Natural killer cell (primary cell): ENCODE results near the gene MKS1. TPM values are rescaled to one million over a fixed set of nuclear protein-coding genes. Genes with fewer than 3 reads are reported as not detected.

Experiments used
- ATAC-seq, 3 donors: fragments of 150-1000 bp in 2 of 3; fragments of 200-7000 bp in 1 of 3; cut with Tn5 transposase; 1 replicate in 1 of 3; 2 replicates in 2 of 3; pipeline ENCODE4 v1.10.0; 2021; ENCODE audit warnings: mild to moderate bottlenecking in 2 of 3, moderate library complexity in 2 of 3
- DNase-seq, 2 donors: peaks; one replicate each; pipeline versions ENCODE4 v3.0.0 to v3.0.0-alpha.2; 2013 to 2021; ENCODE audit warnings: mixed read lengths in 1 of 2
- H3K27ac ChIP-seq: one replicate; pipeline ENCODE4 v1.5.1; 2013; ENCODE audit warnings: mild to moderate bottlenecking, low read length
- H3K27me3 ChIP-seq: one replicate; pipeline ENCODE4 v1.6.1; 2013; ENCODE audit warnings: low read length; ENCODE audit not compliant: control insufficient read depth, insufficient read depth
- H3K36me3 ChIP-seq: one replicate; pipeline ENCODE4 v1.6.1; 2013; ENCODE audit warnings: low read length; ENCODE audit not compliant: control insufficient read depth, insufficient read depth
- H3K4me1 ChIP-seq: one replicate; pipeline ENCODE4 v1.6.1; 2013; ENCODE audit warnings: low read length; ENCODE audit not compliant: control insufficient read depth, insufficient read depth
- H3K4me3 ChIP-seq: one replicate; pipeline ENCODE4 v1.5.1; 2013; ENCODE audit warnings: low read length
- H3K9me3 ChIP-seq: one replicate; pipeline ENCODE4 v1.6.1; 2013; ENCODE audit warnings: low read length; ENCODE audit not compliant: control insufficient read depth, insufficient read depth
- H3K27ac Mint-ChIP-seq, 2 donors: one replicate each; pipeline ENCODE4 v1.8.0; 2022; ENCODE audit warnings: mild to moderate bottlenecking in 2 of 2, mixed read lengths in 2 of 2, moderate library complexity in 1 of 2
- H3K27me3 Mint-ChIP-seq, 2 donors: one replicate each; pipeline ENCODE4 v1.8.0; 2022; ENCODE audit warnings: low read depth in 2 of 2, mixed read lengths in 2 of 2
- H3K36me3 Mint-ChIP-seq: one replicate; pipeline ENCODE4 v1.8.0; 2022; ENCODE audit warnings: mixed read lengths
- H3K4me1 Mint-ChIP-seq, 2 donors: one replicate each; pipeline ENCODE4 v1.8.0; 2022; ENCODE audit warnings: mixed read lengths in 2 of 2
- H3K4me3 Mint-ChIP-seq: one replicate; pipeline ENCODE4 v1.8.0; 2022; ENCODE audit warnings: mild to moderate bottlenecking, moderate library complexity, mixed read lengths
- H3K9me3 Mint-ChIP-seq, 2 donors: one replicate each; pipeline ENCODE4 v1.8.0; 2022; ENCODE audit warnings: mixed read lengths in 2 of 2
- WGBS: methylation state at CpG from one replicate; pipeline ENCODE4 v1.1.7; 2013; ENCODE audit warnings: missing lambda C conversion rate; ENCODE audit not compliant: insufficient coverage; 5-methylcytosine and 5-hydroxymethylcytosine counted together
- intact Hi-C: fragments of 100-400 bp; cut with micrococcal nuclease; formaldehyde crosslinking; loops from one replicate; pipeline ENCODE4 v1.14.2; 2022
- total RNA-seq, 4 donors: library from RNA; stranded (reverse); fragments of 120-200 nt in 1 of 4; gene quantifications; one replicate each; pipeline versions ENCODE4 v1.2.3 to v1.2.4, GENCODE V29; 2013 to 2022
- TF ChIP-seq, protein P1 (sequence below): fragments of 200-600 bp; IDR thresholded peaks from one replicate; pipeline ENCODE4 v1.8.0; 2022; ENCODE audit warnings: antibody characterized with exemption

Gene MKS1
- total RNA-seq, 3 donors from 2014 or later (not counting 1 experiment from before 2014, with no cell fraction given): 4.5 to 10.7 (median 8.5) TPM

DNA sequence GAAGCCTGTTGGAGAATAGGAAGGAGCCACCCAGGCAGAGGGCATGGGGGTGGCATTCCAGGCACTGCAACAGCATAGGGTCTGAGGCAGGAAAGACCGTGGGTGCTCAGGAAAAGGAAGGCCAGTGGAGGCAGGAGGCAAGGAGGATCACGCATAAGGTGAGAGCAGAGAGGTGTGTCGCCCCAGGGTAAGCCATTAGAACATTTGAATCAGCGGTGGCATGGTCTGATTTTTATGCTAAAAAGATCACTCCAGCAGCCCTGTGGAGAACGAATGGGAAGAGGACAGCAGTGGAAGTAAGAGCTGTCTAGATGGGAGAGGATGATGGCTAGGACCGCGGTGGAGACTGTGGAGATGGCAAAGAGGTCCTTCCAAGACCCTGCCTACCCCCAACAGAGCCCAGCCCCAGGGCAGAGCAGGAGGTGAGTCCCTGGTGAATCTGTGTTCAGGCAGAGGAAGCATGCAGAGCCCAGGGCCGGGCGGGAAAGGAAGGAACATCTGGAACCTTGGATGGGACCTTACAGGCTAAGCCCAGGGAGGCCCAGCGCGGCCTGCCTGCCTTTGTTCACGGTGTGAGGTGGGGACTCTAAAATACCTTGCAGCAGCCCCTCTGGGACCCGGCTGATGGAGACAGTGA, 27.2 kb upstream of the MKS1 start:
- peaks cover 4% of the 10 kb centered on the region for H3K27me3 ChIP-seq
- Mint-ChIP-seq H3K9me3 (no peaks in the 10 kb centered on the region), H3K4me3 (no peak overlapping the region), H3K27me3 (peaks cover 21 to 27% of the 10 kb centered on the region in 2 donors), H3K4me1 (peaks cover 17 to 31% of the 10 kb centered on the region in 2 donors), H3K27ac (no peak overlapping the region), H3K36me3 (no peaks in the 10 kb centered on the region)
- H3K27ac ChIP-seq: no peak overlapping the region
- peaks cover 33% of the 10 kb centered on the region for H3K4me1 ChIP-seq
- WGBS: 89% methylated on average over 13 of the region's 13 CpGs
- intact Hi-C loops: loop anchor here (5.0 kb wide), 1 partner anchor 201 kb away; no protein-coding TSS in a partner anchor
- DNase-seq: no peak
- TF ChIP-seq, protein P1, sequence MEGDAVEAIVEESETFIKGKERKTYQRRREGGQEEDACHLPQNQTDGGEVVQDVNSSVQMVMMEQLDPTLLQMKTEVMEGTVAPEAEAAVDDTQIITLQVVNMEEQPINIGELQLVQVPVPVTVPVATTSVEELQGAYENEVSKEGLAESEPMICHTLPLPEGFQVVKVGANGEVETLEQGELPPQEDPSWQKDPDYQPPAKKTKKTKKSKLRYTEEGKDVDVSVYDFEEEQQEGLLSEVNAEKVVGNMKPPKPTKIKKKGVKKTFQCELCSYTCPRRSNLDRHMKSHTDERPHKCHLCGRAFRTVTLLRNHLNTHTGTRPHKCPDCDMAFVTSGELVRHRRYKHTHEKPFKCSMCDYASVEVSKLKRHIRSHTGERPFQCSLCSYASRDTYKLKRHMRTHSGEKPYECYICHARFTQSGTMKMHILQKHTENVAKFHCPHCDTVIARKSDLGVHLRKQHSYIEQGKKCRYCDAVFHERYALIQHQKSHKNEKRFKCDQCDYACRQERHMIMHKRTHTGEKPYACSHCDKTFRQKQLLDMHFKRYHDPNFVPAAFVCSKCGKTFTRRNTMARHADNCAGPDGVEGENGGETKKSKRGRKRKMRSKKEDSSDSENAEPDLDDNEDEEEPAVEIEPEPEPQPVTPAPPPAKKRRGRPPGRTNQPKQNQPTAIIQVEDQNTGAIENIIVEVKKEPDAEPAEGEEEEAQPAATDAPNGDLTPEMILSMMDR: no peak
- H3K4me3 ChIP-seq: no peak overlapping the region
- no peak for ATAC-seq
- H3K36me3 ChIP-seq: no peaks in the 10 kb centered on the region
- H3K9me3 ChIP-seq: no peaks in the 10 kb centered on the region

DNA sequence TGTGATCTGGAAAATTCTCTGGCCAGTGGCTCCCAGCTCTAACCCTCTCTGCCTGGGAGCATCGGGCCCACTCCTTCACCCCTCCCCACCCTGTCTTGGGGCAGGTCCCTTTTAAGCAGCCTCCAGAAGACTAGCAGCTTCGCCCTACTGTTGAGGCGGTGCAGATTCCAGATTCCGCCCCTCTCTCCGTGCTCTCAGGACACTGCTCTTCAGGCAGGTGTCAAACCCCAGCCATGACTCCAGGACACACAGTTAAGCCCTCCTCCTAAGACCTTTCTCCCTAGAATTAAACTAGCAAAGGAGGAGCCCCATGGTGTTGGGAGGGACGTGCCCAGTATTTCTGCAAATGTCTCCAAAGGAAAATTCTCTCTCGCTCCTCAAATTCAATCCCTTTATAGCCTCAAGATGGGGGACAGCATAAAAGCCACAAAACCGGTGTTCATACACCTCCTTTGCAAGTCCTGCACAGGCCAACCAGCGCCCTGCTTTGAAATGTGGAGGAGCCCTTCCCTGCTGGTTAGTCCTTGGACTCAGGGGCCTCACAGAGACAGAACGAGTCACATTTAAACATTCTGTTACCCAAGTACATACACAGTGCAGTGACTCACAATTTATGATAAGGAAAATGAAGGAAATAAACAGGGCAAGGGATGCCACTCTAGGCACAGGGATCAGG, 26.5 kb upstream of the MKS1 start:
- Histone ChIP-seq H3K27me3 (peaks cover 4% of the 10 kb centered on the region), H3K4me1 (peaks cover 33% of the 10 kb centered on the region), H3K4me3 (no peak overlapping the region), H3K27ac (no peak overlapping the region), H3K9me3 (no peaks in the 10 kb centered on the region), H3K36me3 (no peaks in the 10 kb centered on the region)
- TF ChIP-seq, protein P1: no peak
- Mint-ChIP-seq H3K9me3 (no peaks in the 10 kb centered on the region), H3K27me3 (peaks cover 23 to 33% of the 10 kb centered on the region in 2 donors), H3K4me3 (no peak overlapping the region), H3K4me1 (peaks cover 17 to 31% of the 10 kb centered on the region in 2 donors), H3K36me3 (no peaks in the 10 kb centered on the region), H3K27ac (no peak overlapping the region)
- WGBS: 94% methylated on average over 9 of the region's 10 CpGs
- ATAC-seq: no peak
- intact Hi-C loops: loop anchor here (5.0 kb wide), 1 partner anchor 202 kb away; no protein-coding TSS in a partner anchor
- no peak for DNase-seq

DNA sequence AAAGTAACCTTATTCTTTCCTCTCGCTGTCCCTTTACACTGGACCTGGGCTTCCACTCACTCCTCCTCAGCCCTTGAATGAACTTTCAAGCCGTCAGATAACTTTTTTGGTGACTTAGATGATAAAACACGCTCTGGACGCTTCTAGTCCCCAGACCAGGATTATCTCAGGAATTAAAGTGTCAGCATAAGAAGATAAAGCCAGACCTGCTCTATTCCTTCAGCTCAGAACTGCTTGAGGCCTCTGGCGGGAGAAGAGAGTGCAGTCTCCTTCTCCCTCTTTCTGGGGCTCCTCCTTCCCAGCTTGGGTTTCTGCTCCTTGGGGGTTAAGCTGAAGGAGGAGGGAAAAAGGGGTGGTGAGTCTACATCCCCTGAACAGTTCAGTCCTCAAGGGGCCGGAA, 25.9 kb upstream of the MKS1 start:
- peaks cover 14 to 27% of the 10 kb centered on the region in 2 donors for H3K4me1 Mint-ChIP-seq
- Histone ChIP-seq H3K36me3 (no peaks in the 10 kb centered on the region), H3K9me3 (no peaks in the 10 kb centered on the region), H3K4me3 (no peak overlapping the region), H3K4me1 (peaks cover 32% of the 10 kb centered on the region), H3K27ac (no peak overlapping the region), H3K27me3 (peaks cover 2% of the 10 kb centered on the region)
- DNase-seq: no peak
- no peak overlapping the region for H3K4me3 Mint-ChIP-seq
- H3K9me3 Mint-ChIP-seq: no peaks in the 10 kb centered on the region
- H3K36me3 Mint-ChIP-seq: no peaks in the 10 kb centered on the region
- intact Hi-C loops: loop anchor here (5.0 kb wide), 1 partner anchor 202 kb away; no protein-coding TSS in a partner anchor
- 92% methylated on average over 6 of the region's 6 CpGs for WGBS
- H3K27ac Mint-ChIP-seq: no peak overlapping the region
- ATAC-seq: no peak
- H3K27me3 Mint-ChIP-seq: peaks cover 27 to 39% of the 10 kb centered on the region in 2 donors
- TF ChIP-seq, protein P1: no peak
